GM19035 (cell line): ENCODE measurements around the gene IL10RA.
A peak's percentile ranks its signal among the peaks of the same experiment; 100 is the strongest.
"Not testable (repeated sequence)": the region's sequence is repeated elsewhere in the genome, so short reads cannot be mapped to it uniquely, and the experiment has no call there.

ENCODE experiments used
- ATAC-seq: cut with Tn5 transposase; IDR thresholded peaks from one replicate; pipeline ENCODE4 v1.9.1; 2021; ENCODE audit not compliant: unreplicated experiment

The IL10RA gene

GRCh38 chr11:117961896-117962295 is 24.3 kb upstream of the IL10RA start:
- ATAC-seq = no peak

DNA sequence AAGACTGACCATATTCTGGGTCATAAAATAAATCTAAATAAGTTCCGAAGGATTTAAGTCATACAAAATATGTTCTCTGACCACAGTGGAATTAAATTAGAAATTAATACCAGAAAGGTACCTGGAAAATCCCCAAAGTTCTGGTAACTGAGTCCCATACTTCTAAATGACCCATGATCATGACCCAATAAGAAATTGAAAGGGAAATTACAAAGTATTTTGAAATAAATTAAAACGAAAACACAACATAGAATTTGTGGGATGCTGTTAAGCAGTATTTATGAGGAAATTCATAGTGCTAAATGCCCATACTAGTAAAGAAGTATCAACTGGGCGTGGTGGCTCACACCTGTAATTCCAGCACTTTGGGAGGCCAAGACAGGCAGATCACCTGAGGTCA is 23.4 kb upstream of the IL10RA start:
- no peak for ATAC-seq

DNA sequence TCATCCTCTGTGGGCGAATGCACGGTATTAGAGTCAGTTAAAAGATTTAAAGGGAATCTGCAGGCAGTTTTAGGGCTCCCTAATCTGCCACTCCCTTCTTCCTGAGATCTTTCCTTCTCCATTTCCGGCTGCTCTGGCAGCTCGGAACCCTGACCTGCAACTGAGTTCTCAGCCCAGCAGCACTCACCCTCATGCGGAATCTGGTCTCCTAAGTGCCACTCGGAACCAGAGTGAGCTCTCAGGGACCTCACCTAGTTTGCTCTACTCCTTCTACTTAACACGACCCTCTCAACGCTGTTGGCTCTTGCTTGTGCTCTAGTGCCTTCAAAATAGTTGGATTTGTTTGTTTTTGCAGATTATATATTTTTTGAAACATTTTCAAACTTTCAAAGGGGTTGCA is 19.3 kb upstream of the IL10RA start:
- ATAC-seq = no peak

DNA sequence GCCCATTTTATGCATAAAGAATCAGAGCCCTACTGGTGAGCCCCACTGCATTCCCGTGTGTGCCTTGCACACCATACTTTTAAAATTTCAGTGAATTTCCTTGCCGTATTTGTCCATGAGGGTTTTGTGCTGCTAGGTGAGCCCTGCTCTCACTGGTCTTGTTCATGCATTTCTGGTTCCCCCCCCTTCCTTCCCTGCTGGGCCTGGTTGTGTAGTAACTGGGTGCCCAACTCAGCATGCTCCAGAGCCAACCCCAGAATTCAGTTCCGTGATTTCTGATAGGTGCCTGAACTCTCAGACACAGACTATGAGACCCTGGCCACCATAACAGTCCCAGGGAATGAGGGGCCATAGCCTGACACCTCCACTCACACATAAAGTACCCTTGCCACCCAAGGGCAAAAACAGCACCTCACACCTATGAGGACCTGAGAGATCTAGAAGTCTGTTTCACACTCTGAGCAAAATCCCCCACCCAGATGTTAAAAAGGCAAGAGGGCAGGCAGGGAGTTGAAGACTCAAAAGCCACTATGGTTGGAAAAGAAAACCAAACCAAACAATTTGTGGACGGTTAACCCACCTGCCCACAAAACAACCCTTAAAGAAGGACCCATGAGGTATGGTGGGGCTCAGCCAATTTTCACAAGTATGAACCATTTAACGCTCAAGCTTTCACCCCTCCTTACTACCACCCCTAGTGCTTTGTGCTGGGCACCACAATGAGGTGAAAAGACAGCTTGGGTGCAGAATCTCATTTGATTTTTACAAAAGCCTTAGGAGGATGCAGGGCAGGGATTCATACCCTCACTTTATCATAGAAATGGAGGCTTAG is 16.8 kb upstream of the IL10RA start:
- no peak for ATAC-seq

- no peak for ATAC-seq
Observed at GRCh38 chr11:117970400-117971024, 15.7 kb upstream of the IL10RA start.

- no peak for ATAC-seq
Observed at GRCh38 chr11:117972044-117972443, 14.2 kb upstream of the IL10RA start.

GRCh38 chr11:117972629-117973502 is 13.3 kb upstream of the IL10RA start:
- no peak for ATAC-seq

- ATAC-seq = no peak
Observed at GRCh38 chr11:117973503-117973860, 12.7 kb upstream of the IL10RA start.

- no peak for ATAC-seq
Observed at GRCh38 chr11:117976445-117976844, 9.7 kb upstream of the IL10RA start.

DNA sequence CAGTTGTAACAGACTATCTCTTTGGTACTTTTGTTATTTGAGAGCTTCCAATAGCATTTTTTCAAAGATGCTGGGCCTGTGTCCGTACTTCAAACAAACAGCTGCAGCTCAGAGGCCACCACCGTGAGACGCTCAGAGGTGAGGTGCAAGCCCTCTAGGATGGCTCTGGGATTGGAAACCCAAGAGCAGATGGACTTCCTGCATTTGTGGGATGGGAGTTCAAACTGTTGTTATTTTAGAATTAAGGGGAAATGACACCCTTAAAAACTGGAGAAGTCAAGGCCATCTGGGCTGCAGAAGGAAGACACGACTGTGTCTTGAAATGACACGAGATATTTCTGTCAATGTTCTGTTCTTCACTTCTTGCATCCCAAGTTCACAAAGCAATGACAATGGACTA is 9.2 kb upstream of the IL10RA start:
- no peak for ATAC-seq

DNA sequence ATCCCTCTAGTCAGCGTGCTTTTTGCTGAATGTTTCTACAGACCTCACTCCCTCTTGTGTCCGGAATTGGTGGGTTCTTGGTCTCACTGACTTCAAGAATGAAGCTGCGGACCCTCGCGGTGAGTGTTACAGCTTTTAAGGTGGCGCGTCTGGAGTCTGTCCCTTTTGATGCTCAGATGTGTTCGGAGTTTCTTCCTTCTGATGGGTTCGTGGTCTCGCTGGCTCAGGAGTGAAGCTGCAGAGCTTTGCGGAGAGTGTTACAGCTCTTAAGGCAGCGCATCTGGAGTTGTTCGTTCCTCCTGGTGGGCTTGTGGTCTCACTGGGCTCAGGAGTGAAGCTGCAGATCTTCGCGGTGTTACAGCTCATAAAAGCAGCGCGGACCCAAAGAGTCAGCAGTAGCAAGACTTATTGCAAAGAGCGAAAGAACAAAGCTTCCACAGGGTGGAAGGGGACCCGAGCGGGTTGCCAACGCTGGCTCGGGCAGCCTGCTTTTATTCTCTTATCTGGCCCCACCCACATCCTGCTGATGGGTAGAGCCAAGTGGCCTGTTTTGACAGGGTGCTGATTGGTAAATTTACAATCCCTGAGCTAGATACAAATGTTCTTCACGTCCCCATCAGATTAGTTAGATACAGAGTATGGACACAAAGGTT is 8.5 kb upstream of the IL10RA start:
- ATAC-seq = not testable (repeated sequence)

DNA sequence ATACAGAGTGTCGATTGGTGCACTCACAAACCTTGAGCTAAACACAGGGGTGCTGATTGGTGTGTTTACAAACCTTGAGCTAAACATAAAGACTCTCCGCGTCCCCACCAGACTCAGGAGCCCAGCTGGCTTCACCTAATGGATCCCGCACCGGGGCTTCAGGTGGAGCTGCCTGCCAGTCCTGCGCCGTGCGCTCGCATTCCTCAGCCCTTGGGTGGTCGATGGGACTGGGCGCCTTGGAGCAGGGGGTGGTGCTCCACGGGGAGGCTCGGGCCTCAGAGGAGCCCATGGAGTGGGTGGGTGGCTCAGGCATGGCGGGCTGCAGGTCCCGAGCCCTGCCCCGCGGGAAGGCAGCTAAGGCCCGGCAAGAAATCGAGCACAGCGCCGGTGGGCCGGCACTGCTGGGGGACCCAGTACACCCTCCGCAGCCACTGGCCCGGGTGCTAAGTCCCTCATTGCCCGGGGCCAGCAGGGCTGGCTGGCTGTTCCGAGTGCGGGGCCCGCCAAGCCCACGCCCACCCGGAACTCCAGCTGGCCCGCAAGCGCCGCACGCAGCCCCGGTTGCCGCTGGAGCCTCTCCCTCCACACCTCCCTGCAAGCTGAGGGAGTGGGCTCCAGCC is 7.8 kb upstream of the IL10RA start:
- ATAC-seq = not testable (repeated sequence)

- ATAC-seq = no peak
Observed at GRCh38 chr11:117978991-117979390, 7.2 kb upstream of the IL10RA start.

- no peak for ATAC-seq
Observed at GRCh38 chr11:117979481-117980211, 6.5 kb upstream of the IL10RA start.

- ATAC-seq = no peak
Observed at GRCh38 chr11:117980280-117980679, 5.9 kb upstream of the IL10RA start.

GRCh38 chr11:117980720-117981119 is 5.5 kb upstream of the IL10RA start:
- no peak for ATAC-seq

GRCh38 chr11:117983163-117983475 is 3.1 kb upstream of the IL10RA start:
- ATAC-seq = no peak

GRCh38 chr11:117984476-117984875 is 1.7 kb upstream of the IL10RA start:
- ATAC-seq = no peak

DNA sequence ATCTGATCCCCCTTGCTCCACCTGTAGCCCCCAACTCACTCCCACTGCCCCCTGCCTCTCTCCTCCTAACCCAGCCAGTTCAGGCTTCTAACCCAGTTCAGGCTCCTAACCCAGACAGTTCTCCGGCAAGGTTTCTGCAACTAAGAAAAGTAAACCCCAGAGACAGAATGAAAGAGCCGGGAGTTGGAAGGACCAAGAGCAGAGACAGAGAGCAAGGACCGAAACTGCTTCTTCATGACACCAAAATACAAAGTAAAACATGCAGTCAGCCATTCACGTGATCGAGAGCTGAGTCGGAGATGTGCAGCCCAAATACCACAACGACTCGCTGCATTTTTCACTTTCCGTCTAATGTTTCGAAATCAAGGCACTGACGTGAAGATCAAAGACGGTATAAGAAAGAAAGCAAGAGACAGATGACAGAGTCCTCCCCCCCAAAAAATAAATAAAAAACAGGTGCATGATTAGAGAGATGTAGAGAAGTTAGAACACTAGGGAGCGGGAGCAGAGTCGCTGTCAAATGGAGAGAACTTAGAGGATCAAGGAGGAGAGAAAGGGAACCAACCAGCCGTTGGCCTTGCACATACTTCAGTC is 884 bp downstream of the IL10RA start:
- ATAC-seq = peak; percentile 40
